Caco-2 (cell line): Measurements from ENCODE around the gene BCAS3. TPM values are rescaled to one million over a fixed set of nuclear protein-coding genes. Genes with fewer than 3 reads are reported as not detected.

Experiments used
- BruUV-seq: library from RNA; stranded (reverse); fragments of 400-500 nt; replicated peaks from 2 replicates; lab custom pipeline; 2021; lab: Mats Ljungman, UMichigan
- CTCF ChIA-PET: fragments of 300-600 bp; sonication (Branson Sonifier 250); formaldehyde crosslinking; loops from one replicate; lab custom pipeline; 2022; ENCODE audit warnings: antibody characterized with exemption; lab: Charles Lee
- POLR2A ChIA-PET: fragments of 300-600 bp; sonication (Branson Sonifier 250); formaldehyde crosslinking; loops from one replicate; lab custom pipeline; 2022; ENCODE audit warnings: antibody characterized with exemption; lab: Charles Lee
- DNase-seq, 2 experiments: peaks; one replicate each; pipeline versions ENCODE4 v3.0.0 to v3.0.0-alpha.2; 2020 to 2022
- H3K27me3 ChIP-seq: replicated peaks from 2 replicates; pipeline ENCODE4 v1.6.0; 2011; ENCODE audit warnings: low read length; ENCODE audit not compliant: control insufficient read depth, insufficient read depth
- H3K36me3 ChIP-seq: 2 replicates; pipeline ENCODE4 v1.5.1; 2011; ENCODE audit warnings: low read length; ENCODE audit not compliant: control insufficient read depth, insufficient read depth
- H3K4me1 ChIP-seq: fragments of 250-450 bp; sonication (Bioruptor Pico); 2 replicates; pipeline ENCODE4 v1.5.1; 2020; ENCODE audit warnings: mild to moderate bottlenecking
- H3K4me3 ChIP-seq: 2 replicates; pipeline ENCODE4 v1.5.1; 2011; ENCODE audit warnings: low read depth, mild to moderate bottlenecking, control low read depth, low read length
- H3K9me3 ChIP-seq: fragments of 250-450 bp; sonication (Bioruptor Pico); 2 replicates; pipeline ENCODE4 v1.5.1; 2020; ENCODE audit warnings: mild to moderate bottlenecking, moderate library complexity
- H3K27ac Mint-ChIP-seq: one replicate; pipeline ENCODE4 v1.8.0; 2022; ENCODE audit warnings: mixed read lengths; ENCODE audit not compliant: unreplicated experiment
- H3K27me3 Mint-ChIP-seq: one replicate; pipeline ENCODE4 v1.8.0; 2022; ENCODE audit warnings: mixed read lengths; ENCODE audit not compliant: insufficient read depth, unreplicated experiment
- H3K36me3 Mint-ChIP-seq: one replicate; pipeline ENCODE4 v1.8.0; 2022; ENCODE audit warnings: mild to moderate bottlenecking, mixed read lengths; ENCODE audit not compliant: insufficient read depth, unreplicated experiment
- H3K4me1 Mint-ChIP-seq: one replicate; pipeline ENCODE4 v1.8.0; 2022; ENCODE audit warnings: low read depth, mixed read lengths; ENCODE audit not compliant: unreplicated experiment
- H3K4me3 Mint-ChIP-seq: one replicate; pipeline ENCODE4 v1.8.0; 2022; ENCODE audit warnings: mild to moderate bottlenecking, moderate library complexity, mixed read lengths; ENCODE audit not compliant: unreplicated experiment
- H3K9me3 Mint-ChIP-seq: one replicate; pipeline ENCODE4 v1.8.0; 2022; ENCODE audit warnings: mixed read lengths; ENCODE audit not compliant: unreplicated experiment
- intact Hi-C: fragments of 100-400 bp; cut with micrococcal nuclease; formaldehyde crosslinking; loops from one replicate; pipeline ENCODE4 v1.10.0; 2022; ENCODE audit not compliant: unreplicated experiment
- total RNA-seq: library from RNA; stranded (reverse); gene quantifications from 2 replicates; pipeline ENCODE4 v1.2.3, GENCODE V29; 2022
- TF ChIP-seq, protein P1 (sequence below), 2 experiments: fragments of 200-600 bp in 1 of 2; IDR thresholded peaks; 1 replicate in 1 of 2; 2 replicates in 1 of 2; pipeline versions ENCODE4 v1.5.1 to v1.8.0; 2011 to 2022; ENCODE audit warnings: antibody characterized with exemption in 1 of 2, control low read depth in 1 of 2, inconsistent platforms in 1 of 2, low read depth in 1 of 2, low read length in 1 of 2, mild to moderate bottlenecking in 1 of 2, moderate library complexity in 1 of 2; ENCODE audit not compliant: insufficient read depth in 1 of 2, severe bottlenecking in 1 of 2, unreplicated experiment in 1 of 2

The BCAS3 gene
- total RNA-seq, 1 experiment from 2014 or later = 44.1 TPM

GRCh38 chr17:60825351-60825750 is 147.7 kb downstream of the BCAS3 start:
- TF ChIP-seq, protein P1, sequence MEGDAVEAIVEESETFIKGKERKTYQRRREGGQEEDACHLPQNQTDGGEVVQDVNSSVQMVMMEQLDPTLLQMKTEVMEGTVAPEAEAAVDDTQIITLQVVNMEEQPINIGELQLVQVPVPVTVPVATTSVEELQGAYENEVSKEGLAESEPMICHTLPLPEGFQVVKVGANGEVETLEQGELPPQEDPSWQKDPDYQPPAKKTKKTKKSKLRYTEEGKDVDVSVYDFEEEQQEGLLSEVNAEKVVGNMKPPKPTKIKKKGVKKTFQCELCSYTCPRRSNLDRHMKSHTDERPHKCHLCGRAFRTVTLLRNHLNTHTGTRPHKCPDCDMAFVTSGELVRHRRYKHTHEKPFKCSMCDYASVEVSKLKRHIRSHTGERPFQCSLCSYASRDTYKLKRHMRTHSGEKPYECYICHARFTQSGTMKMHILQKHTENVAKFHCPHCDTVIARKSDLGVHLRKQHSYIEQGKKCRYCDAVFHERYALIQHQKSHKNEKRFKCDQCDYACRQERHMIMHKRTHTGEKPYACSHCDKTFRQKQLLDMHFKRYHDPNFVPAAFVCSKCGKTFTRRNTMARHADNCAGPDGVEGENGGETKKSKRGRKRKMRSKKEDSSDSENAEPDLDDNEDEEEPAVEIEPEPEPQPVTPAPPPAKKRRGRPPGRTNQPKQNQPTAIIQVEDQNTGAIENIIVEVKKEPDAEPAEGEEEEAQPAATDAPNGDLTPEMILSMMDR (IDR thresholded peaks at IDR 0.05; ENCODE audit: insufficient read depth in 1 of 2, low read depth in 1 of 2, low read length in 1 of 2, severe bottlenecking in 1 of 2, unreplicated experiment in 1 of 2) = no peak
- no peaks in the 10 kb centered on the region for H3K27me3 ChIP-seq
- DNase-seq = no peak
- Mint-ChIP-seq H3K27ac (no peak overlapping the region), H3K4me3 (no peak overlapping the region), H3K4me1 (no peaks in the 10 kb centered on the region), H3K27me3 (peaks cover 6% of the 10 kb centered on the region), H3K9me3 (no peaks in the 10 kb centered on the region), H3K36me3 (no peaks in the 10 kb centered on the region)
- H3K4me1 ChIP-seq = no peaks in the 10 kb centered on the region
- ChIA-PET POLR2A (no interaction called here), CTCF (no interaction called here)
- no peaks in the 10 kb centered on the region for H3K36me3 ChIP-seq
- no TSS peak for BruUV-seq
- no peak overlapping the region for H3K4me3 ChIP-seq
- H3K9me3 ChIP-seq = 0 out of 2 replicates have a peak, but pooled peaks cover 2% of the 10 kb centered on the region
- intact Hi-C loops = no loop called here

DNA sequence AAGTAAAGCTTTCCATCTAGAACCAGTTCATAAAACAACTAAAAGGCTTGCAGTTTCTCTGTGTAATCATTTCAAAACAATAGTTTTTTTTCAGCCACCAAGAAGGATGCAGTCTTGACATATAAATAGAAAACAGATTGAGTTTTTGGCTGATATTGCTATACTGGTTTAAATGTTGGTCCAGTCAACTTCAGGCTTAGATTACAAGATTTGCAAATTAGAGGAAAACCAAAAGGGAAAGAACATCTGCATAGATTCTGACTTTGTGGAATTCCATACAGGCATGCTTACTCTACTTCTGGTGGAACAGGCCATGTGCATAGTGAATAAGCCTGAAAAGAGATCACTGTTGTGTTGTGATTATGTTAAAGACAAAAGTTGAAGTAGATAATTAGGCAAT is 150.3 kb downstream of the BCAS3 start:
- BruUV-seq = no TSS peak

GRCh38 chr17:60832151-60832585 is 154.5 kb downstream of the BCAS3 start:
- POLR2A ChIA-PET = no interaction called here
- H3K4me1 Mint-ChIP-seq = no peaks in the 10 kb centered on the region
- Histone ChIP-seq H3K4me1 (no peaks in the 10 kb centered on the region; the same call in 1 of the 2 replicates), H3K36me3 (no peaks in the 10 kb centered on the region), H3K9me3 (no peaks in the 10 kb centered on the region), H3K4me3 (no peak overlapping the region), H3K27me3 (no peaks in the 10 kb centered on the region)
- H3K27ac Mint-ChIP-seq = no peak overlapping the region
- no peaks in the 10 kb centered on the region for H3K9me3 Mint-ChIP-seq
- H3K4me3 Mint-ChIP-seq = no peak overlapping the region
- DNase-seq = no peak
- CTCF ChIA-PET = no interaction called here
- intact Hi-C loops = no loop called here
- BruUV-seq = no TSS peak
- TF ChIP-seq, protein P1 (IDR thresholded peaks at IDR 0.05; ENCODE audit: insufficient read depth in 1 of 2, low read depth in 1 of 2, low read length in 1 of 2, severe bottlenecking in 1 of 2, unreplicated experiment in 1 of 2) = no peak
- peaks cover 11% of the 10 kb centered on the region for H3K27me3 Mint-ChIP-seq
- H3K36me3 Mint-ChIP-seq = no peaks in the 10 kb centered on the region

More for the DNA sequence above, 150.3 kb downstream of the BCAS3 start:
- H3K27me3 Mint-ChIP-seq = peaks cover 6% of the 10 kb centered on the region
- ChIA-PET POLR2A (no interaction called here), CTCF (no interaction called here)
- Histone ChIP-seq H3K4me3 (no peak overlapping the region), H3K4me1 (no peaks in the 10 kb centered on the region; the same call in 1 of the 2 replicates), H3K36me3 (no peaks in the 10 kb centered on the region), H3K27me3 (no peaks in the 10 kb centered on the region), H3K9me3 (no peaks in the 10 kb centered on the region)
- H3K4me3 Mint-ChIP-seq = no peak overlapping the region
- DNase-seq = no peak
- H3K4me1 Mint-ChIP-seq = no peaks in the 10 kb centered on the region
- H3K9me3 Mint-ChIP-seq = no peaks in the 10 kb centered on the region
- no peak overlapping the region for H3K27ac Mint-ChIP-seq
- intact Hi-C loops = no loop called here
- TF ChIP-seq, protein P1 (IDR thresholded peaks at IDR 0.05; ENCODE audit: insufficient read depth in 1 of 2, low read depth in 1 of 2, low read length in 1 of 2, severe bottlenecking in 1 of 2, unreplicated experiment in 1 of 2) = no peak
- no peaks in the 10 kb centered on the region for H3K36me3 Mint-ChIP-seq
